Stimulated activated naive B cell treated with anti-CD40 and anti-IgM and Interleukin-4, amounts not matched to agents 10 μg/mL and 1 μg/mL and 100 μg/mL, for 72 hours (primary cell): ENCODE data around the gene CPNE9.
A peak's percentile ranks its signal among the peaks of the same experiment; 100 is the strongest.

ENCODE experiments used
- ATAC-seq, 2 donors: fragments of 150-1000 bp; cut with Tn5 transposase; replicated peaks; 2 replicates each; pipeline ENCODE4 v1.10.0; 2021; ENCODE audit warnings: moderate library complexity in 1 of 2
- DNase-seq: peaks from one replicate; pipeline ENCODE4 v3.0.0; 2021
- H3K27ac Mint-ChIP-seq: one replicate; pipeline ENCODE4 v1.8.0; 2022; ENCODE audit warnings: mild to moderate bottlenecking, mixed read lengths
- H3K27me3 Mint-ChIP-seq, 2 donors: one replicate each; pipeline ENCODE4 v1.8.0; 2022; ENCODE audit warnings: mixed read lengths in 2 of 2
- H3K36me3 Mint-ChIP-seq, 2 donors: one replicate each; pipeline ENCODE4 v1.8.0; 2022; ENCODE audit warnings: mixed read lengths in 2 of 2, mild to moderate bottlenecking in 1 of 2
- H3K4me1 Mint-ChIP-seq, 2 donors: one replicate each; pipeline ENCODE4 v1.8.0; 2022; ENCODE audit warnings: mixed read lengths in 2 of 2, mild to moderate bottlenecking in 1 of 2
- H3K4me3 Mint-ChIP-seq, 2 donors: one replicate each; pipeline ENCODE4 v1.8.0; 2022; ENCODE audit warnings: mild to moderate bottlenecking in 2 of 2, mixed read lengths in 2 of 2, moderate library complexity in 1 of 2
- H3K9me3 Mint-ChIP-seq, 2 donors: one replicate each; pipeline ENCODE4 v1.8.0; 2022; ENCODE audit warnings: mixed read lengths in 2 of 2, mild to moderate bottlenecking in 1 of 2

CPNE9 gene

GRCh38 chr3:9777694-9778021 is 74.0 kb downstream of the CPNE9 start:
- no peaks in the 10 kb centered on the region for H3K27me3 Mint-ChIP-seq
- no peak for DNase-seq
- H3K27ac Mint-ChIP-seq: peak overlapping the region; percentile 98
- peak overlapping the region in 1 of 2 donors; percentile 35 for H3K4me3 Mint-ChIP-seq
- ATAC-seq: no peak
- H3K9me3 Mint-ChIP-seq: no peaks in the 10 kb centered on the region
- H3K4me1 Mint-ChIP-seq: peaks cover 61 to 69% of the 10 kb centered on the region in 2 donors
- H3K36me3 Mint-ChIP-seq: peaks cover 19 to 20% of the 10 kb centered on the region in 2 donors

GRCh38 chr3:9778143-9779074 is 74.8 kb downstream of the CPNE9 start:
- Mint-ChIP-seq H3K4me1 (peaks cover 63 to 74% of the 10 kb centered on the region in 2 donors), H3K9me3 (no peaks in the 10 kb centered on the region), H3K4me3 (peak overlapping the region; percentile 60 to 63), H3K36me3 (peaks cover 25% of the 10 kb centered on the region in 2 donors), H3K27ac (peak overlapping the region; percentile 98), H3K27me3 (no peaks in the 10 kb centered on the region)
- peak; percentile 48 for DNase-seq
- peak; percentile 52 to 59 for ATAC-seq

GRCh38 chr3:9779075-9779593 is 75.5 kb downstream of the CPNE9 start:
- Mint-ChIP-seq H3K36me3 (peaks cover 25 to 28% of the 10 kb centered on the region in 2 donors), H3K4me3 (peak overlapping the region; percentile 63 to 78), H3K9me3 (no peaks in the 10 kb centered on the region), H3K4me1 (peaks cover 61 to 74% of the 10 kb centered on the region in 2 donors), H3K27ac (peak overlapping the region; percentile 98), H3K27me3 (no peaks in the 10 kb centered on the region)
- ATAC-seq (peak; percentile 0 to 7), DNase-seq (no peak)
